OCI-LY3 (cell line): ENCODE results near the gene UPK3B.
"Not testable (repeated sequence)": the region's sequence is repeated elsewhere in the genome, so short reads cannot be mapped to it uniquely, and the experiment has no call there.

Experiments
- EZH2phosphoT487 ChIP-seq: fragments of 200-600 bp; shearing (Covaris generic); IDR thresholded peaks from 2 replicates; pipeline ENCODE4 v1.6.1; 2018; ENCODE audit warnings: antibody characterized with exemption, mixed run types, low read depth
- TF ChIP-seq, protein P1 (sequence below): fragments of 200-600, 300-600 bp; sonication (generic); IDR thresholded peaks from 2 replicates; pipeline ENCODE4 v1.5.1; 2014; ENCODE audit warnings: antibody characterized with exemption, low read length, low read depth

DNA sequence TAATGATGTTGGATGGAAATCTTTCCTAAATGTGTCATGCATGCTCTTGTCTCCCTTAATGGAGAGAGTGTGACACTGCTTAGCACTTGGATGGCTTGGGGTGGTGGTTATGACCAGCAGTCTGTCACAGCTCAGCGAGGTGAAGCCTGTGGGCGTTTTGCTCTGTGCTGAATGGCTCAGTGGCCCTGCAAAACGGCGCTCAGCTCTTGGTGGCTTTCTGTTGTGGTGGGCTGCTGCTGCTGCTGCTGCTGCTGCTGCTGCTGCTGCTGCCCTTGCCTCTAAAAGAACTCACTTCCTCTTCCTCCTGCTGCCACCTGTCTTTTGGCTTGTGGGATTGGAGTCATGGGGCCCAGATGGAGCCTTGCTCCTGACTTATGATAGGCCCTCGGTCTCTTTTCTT lies 23.7 kb upstream of the UPK3B start:
- TF ChIP-seq, protein P1, sequence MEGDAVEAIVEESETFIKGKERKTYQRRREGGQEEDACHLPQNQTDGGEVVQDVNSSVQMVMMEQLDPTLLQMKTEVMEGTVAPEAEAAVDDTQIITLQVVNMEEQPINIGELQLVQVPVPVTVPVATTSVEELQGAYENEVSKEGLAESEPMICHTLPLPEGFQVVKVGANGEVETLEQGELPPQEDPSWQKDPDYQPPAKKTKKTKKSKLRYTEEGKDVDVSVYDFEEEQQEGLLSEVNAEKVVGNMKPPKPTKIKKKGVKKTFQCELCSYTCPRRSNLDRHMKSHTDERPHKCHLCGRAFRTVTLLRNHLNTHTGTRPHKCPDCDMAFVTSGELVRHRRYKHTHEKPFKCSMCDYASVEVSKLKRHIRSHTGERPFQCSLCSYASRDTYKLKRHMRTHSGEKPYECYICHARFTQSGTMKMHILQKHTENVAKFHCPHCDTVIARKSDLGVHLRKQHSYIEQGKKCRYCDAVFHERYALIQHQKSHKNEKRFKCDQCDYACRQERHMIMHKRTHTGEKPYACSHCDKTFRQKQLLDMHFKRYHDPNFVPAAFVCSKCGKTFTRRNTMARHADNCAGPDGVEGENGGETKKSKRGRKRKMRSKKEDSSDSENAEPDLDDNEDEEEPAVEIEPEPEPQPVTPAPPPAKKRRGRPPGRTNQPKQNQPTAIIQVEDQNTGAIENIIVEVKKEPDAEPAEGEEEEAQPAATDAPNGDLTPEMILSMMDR: not testable (repeated sequence)
- not testable (repeated sequence) for TF ChIP-seq EZH2phosphoT487
